Measurements from ENCODE around the gene UBE2V1. TPM values are rescaled to one million over a fixed set of nuclear protein-coding genes. Genes with fewer than 3 reads are reported as not detected.

The UBE2V1 gene
- total and polyA plus RNA-seq, 2 donors (not counting 1 experiment from before 2014, with no cell fraction given), result 69.2 to 158 TPM

GRCh38 chr20:50111120-50111828 is 1.7 kb downstream of the UBE2V1 start:
- Histone ChIP-seq H3K9me3 (ENCODE audit: control extremely low read depth in 1 of 3, control insufficient read depth in 2 of 3, insufficient read depth in 1 of 3, low read length in 2 of 3) (no peaks in the 10 kb centered on the region), H3K27ac (ENCODE audit: low read length in 2 of 2) (peak overlapping the region; percentile 79 to 91), H3K4me2 (replicated peaks; ENCODE audit: low read depth, low read length, poor library complexity, severe bottlenecking) (peak overlapping the region; percentile 80), H2AFZ (ENCODE audit: insufficient read depth, low read depth, low read length, poor library complexity, severe bottlenecking) (no peak overlapping the region), H4K20me1 (ENCODE audit: control insufficient read depth, insufficient read depth, low read length, poor library complexity, severe bottlenecking) (peaks cover 65% of the 10 kb centered on the region), H3K27me3 (replicated peaks in 1 of 4; ENCODE audit: control extremely low read depth in 1 of 4, control insufficient read depth in 3 of 4, insufficient read depth in 4 of 4, low read length in 3 of 4) (no peaks in the 10 kb centered on the region), H3K36me3 (replicated peaks in 1 of 2; ENCODE audit: control extremely low read depth in 1 of 2, control insufficient read depth in 1 of 2, extremely low read depth in 1 of 2, insufficient read depth in 2 of 2, low read length in 1 of 2) (peaks cover 0 to 16% of the 10 kb centered on the region in 2 experiments), H3K79me2 (ENCODE audit: control insufficient read depth, insufficient read depth, low read length) (peaks cover 93% of the 10 kb centered on the region), H3K4me3 (ENCODE audit: control extremely low read depth in 1 of 5, extremely low read depth in 1 of 5, insufficient read depth in 1 of 5, low read depth in 2 of 5, low read length in 4 of 5) (peak overlapping the region in 4 of 5 experiments; percentile 68 to 97 (median 82)), H3K9ac (ENCODE audit: low read length) (peak overlapping the region; percentile 91), H3K4me1 (ENCODE audit: control insufficient read depth in 2 of 2, insufficient read depth in 2 of 2, low read length in 2 of 2) (peaks cover 68 to 73% of the 10 kb centered on the region in 2 donors)
- DNase-seq, result no peak
- H3K9me3 Mint-ChIP-seq (ENCODE audit: insufficient read depth), result no peaks in the 10 kb centered on the region
- POLR2A ChIA-PET, result no interaction called here
- CTCF ChIA-PET, result interaction anchor here (0.6 to 2.8 kb wide), 5 partner anchors 9 to 185 kb away, joined by 3 to 12 read pairs (median 10); no protein-coding TSS in a partner anchor
- H3K4me1 Mint-ChIP-seq, result peaks cover 87% of the 10 kb centered on the region
- intact Hi-C loops (cut with micrococcal nuclease), result no loop called here
- 62% methylated on average over 10 of the region's 10 CpGs for WGBS (ENCODE audit: insufficient coverage)
- ATAC-seq (ENCODE audit: low read depth), result no peak
- TF ChIP-seq CTCF (IDR thresholded peaks at IDR 0.05), result no peak
- TF ChIP-seq EZH2 (IDR thresholded peaks at IDR 0.05; ENCODE audit: borderline replicate concordance, insufficient read depth, low read depth, low read length, poor library complexity, severe bottlenecking), result no peak
- peak overlapping the region; percentile 88 for H3K4me3 Mint-ChIP-seq
- peak overlapping the region; percentile 90 for H3K27ac Mint-ChIP-seq
- no peaks in the 10 kb centered on the region for H3K27me3 Mint-ChIP-seq
